Measurements from ENCODE around the gene HAUS7.

DNA sequence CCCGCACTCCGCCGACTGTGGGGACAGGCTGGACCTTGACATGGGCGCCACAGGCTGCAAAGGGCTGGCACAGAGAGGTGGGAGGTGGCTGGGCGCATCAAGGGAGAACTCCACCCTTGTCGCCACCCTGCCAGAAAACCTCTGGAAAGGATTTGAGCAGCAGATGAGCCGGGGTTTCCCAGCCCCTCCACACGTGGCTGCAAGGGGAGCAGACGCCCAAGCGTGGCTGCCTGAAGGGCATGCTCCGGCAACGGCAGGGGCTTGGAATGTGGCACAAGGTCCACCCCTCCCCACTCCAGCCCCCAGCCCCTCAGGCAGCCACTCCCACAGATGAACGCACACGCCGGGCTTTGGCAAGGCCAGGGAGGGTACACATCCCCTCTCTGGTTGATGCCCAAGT lies 29.0 kb upstream of the HAUS7 start:
- TF ChIP-seq CTCF (conservative IDR thresholded peaks at IDR 0.05; ENCODE audit: low read length) (no peak), EZH2phosphoT487 (IDR thresholded peaks at IDR 0.05; ENCODE audit: borderline replicate concordance, low read depth, low read length) (no peak)
